Stimulated activated CD4-positive, alpha-beta T cell treated with anti-CD3 and anti-CD28 coated beads, Interleukin-12 subunit alpha, Interleukin-12 subunit beta, amount 100 ng/mL, for 48 hours (primary cell): Measurements from ENCODE around the gene ANKS3.

Source experiments
- DNase-seq, 3 donors: peaks; one replicate each; pipeline ENCODE4 v3.0.0-alpha.2; 2020; ENCODE audit warnings: low read depth in 2 of 3, low spot score in 1 of 3

ANKS3 gene

DNA sequence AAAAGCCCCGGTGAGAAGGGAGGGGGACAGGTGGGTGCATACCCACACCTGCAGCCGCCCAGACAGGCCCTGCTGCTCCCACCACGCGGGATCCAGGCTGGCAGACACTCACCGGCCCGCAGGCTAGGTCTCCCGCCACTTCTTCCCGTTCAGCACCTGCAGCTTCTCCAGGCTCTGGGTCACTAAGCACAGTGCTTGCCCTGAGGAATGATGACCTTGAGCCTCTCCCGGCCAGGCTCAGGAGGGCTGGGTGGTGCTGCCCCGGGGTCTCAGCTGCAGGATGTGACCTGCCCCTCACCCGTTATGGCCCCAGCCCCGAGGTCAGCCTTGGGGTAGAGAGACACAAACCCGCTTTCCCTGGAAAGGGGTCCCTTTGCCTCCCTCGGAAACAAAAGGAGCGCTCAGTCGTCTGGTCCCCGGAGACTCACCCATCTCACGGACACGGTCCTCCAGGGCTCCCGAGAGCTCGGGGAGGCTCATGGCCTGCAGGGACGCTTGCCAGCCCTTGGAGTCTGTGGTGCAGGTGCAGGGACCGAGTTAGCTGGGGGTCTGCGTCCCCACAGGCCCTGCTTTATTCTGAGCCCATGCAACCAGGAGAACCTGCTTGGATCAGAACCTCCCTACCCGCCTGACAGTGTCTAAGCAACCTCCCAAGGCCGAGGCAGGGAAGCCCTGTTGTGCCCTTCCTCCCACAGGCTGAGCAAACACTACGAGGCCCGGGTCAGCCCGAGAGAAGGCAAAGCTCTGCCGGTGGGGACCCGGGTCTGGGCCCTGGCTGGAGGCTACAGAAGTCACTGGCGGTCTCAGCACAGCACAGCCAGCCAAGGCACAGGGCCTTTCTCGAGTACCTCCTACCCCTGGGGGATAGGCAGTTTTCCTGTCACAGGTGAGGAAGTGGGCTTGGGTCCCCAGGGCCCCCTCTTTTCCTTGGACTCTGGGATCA, 36.9 kb downstream of the ANKS3 start:
- DNase-seq, result no peak

DNA sequence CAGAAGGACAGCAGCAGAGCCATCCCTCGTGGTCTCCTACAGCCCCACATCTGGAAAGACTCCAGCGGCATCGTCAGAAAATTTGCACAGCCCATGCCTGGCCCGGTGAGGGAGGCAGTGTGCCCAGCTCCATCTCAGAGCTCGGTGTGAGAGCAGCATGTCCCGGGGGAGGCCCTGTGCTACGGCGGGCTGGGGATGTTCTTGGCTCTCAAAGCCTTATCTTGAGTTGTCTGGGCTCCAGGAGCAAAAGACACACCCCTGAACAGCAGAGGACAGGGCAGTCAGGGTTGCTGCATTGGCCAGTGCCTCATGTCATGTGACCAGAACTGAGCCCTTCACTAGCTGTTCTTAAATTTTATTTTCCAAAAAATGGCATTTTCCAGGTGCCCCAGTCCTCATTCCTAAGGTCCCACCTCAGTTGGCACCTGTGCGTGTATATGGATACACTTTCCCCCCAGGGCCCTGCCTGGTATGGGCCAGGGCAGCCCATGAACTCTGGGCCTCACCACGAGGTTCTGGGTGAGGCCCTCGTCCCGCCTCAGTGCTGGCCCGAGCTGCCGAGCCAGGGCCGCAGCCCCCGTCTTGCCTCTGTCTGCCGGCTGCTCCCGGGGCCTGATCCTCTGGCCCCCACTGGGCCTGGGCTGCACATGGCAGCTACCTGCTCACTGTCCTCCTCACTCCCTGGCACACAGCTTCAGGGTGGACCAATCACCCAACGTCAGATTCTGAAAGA, 37.7 kb downstream of the ANKS3 start:
- no peak for DNase-seq

DNA sequence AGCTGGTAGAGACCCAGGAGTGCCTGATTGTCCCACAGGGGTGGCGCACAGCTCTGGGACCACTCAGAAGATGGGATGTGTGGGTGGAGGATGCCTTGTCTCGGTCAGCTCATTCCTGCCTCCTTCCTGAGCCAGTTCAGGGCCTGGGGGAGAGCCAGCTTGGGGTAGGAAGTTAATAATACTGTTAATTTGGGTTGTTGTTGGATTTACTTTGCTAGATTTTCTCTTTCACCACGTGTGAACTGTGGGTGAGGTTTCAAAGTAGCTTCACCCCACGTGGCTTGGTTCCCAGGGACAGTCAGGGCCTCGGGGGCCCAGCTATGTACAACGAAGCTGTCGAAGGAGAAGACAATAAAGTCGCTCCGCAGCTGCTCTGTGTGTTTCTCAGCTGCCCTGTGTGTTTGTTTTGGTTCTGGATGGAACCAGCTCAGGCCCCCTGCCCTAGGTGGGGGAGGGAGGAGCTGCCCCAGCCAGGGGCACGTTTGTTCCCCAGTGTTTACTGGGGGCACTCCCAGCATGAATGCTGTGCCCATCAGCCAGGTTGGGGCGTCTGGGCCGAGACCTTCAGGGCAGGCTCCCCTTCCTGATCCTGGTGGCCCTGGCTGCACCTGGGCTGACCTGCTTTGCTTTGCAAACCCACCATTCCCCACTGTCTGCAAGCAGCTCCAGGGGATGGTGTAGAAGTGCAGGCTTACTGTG, 38.4 kb downstream of the ANKS3 start:
- no peak for DNase-seq

DNA sequence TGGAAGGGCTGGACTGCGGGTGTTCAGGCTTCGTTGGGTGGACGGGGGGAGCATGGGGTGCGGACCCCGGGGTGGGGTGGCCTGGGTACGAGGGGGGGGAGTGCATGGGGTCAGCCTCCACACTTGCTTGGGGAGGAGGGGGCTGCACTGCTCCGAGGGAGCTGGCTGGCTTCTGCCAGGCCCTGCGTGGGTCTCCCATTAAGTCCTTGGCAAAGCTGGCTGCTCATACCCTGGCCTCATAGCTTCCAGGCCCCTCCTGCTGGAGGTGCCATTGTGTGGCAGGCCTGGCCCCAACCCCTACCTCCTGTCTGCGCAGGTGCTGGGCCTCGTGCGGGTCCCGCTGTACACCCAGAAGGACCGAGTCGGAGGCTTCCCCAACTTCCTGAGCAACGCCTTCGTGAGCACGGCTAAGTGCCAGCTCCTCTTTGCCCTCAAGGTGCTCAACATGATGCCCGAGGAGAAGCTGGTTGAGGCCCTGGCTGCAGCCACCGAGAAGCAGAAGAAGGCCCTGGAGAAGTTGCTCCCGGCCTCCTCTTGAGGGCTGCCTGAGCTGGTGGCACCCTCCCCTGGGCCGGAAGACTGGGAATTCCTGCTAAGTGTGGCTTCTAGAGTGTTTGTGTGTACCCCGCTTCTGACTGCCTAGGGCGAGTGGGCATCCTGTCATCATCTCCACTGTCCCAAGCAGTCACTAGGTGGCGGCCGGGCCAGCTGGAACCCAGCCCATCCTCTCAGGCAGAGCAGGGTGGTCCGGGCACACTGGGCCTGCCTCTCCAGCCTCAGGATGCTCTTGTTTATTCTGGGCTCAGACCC, 39.2 kb downstream of the ANKS3 start:
- no peak for DNase-seq

DNA sequence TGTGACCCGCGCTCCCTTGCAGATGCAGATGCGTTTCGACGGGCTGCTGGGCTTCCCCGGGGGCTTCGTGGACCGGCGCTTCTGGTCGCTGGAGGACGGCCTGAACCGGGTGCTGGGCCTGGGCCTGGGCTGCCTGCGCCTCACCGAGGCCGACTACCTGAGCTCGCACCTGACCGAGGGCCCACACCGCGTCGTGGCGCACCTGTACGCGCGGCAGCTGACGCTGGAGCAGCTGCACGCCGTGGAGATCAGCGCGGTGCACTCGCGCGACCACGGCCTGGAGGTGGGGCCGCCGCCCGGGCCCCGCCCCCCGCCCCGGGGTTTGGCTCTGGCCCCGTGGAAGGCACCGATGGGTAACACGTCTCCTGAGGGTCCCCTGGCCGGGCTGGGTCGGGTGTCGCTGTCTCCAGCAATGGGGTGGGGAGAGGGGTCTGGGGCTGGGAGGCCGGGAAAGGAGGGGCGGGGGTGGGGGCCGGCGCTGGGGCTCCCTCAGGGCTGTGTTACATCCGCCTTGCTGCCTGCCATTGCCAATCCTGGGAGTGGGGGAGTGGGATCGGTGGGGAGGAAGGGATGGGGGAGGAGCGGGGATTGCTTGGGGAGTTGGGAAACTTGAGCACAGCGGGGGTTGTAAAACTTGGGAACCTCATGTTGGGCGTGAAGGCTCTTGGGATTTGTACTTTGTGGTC, 40.0 kb downstream of the ANKS3 start:
- DNase-seq, result peak in 1 of 3 donors; percentile 29

DNA sequence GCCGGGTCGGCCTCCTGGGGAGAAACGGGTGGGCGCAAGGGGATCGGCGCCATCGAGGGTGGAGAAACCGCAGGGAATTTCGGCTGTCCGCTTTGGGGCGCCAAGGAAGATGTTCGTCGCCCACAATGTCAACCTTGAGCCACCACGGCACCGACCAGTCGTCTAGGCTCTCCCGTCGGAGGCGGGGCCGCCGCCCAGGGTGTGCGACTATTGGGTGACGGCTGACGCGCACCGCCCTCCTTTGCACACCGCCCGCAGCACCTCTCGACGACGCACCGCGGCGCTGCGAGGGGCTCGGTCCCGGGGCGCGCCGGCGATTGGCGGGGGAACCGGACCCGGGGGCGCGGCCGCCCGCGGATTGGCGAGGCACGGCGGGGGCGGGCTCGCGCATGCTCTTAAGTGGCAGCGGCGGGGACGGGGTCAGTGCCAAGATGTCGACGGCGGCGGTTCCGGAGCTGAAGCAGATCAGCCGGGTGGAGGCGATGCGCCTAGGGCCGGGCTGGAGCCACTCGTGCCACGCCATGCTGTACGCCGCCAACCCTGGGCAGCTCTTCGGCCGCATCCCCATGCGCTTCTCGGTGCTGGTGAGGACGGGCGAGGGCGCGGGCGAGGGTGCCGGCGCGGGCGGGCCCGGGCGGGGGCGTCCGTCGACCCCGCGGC, 40.6 kb downstream of the ANKS3 start, which contains the start of gene NUDT16L1:
NUDT16L1 (plus strand) TSS at position 267 of the 660 bp plus-strand sequence; CDS start at position 432, 165 bp downstream.
- DNase-seq, result peak; percentile 90 to 96 (median 92)

DNA sequence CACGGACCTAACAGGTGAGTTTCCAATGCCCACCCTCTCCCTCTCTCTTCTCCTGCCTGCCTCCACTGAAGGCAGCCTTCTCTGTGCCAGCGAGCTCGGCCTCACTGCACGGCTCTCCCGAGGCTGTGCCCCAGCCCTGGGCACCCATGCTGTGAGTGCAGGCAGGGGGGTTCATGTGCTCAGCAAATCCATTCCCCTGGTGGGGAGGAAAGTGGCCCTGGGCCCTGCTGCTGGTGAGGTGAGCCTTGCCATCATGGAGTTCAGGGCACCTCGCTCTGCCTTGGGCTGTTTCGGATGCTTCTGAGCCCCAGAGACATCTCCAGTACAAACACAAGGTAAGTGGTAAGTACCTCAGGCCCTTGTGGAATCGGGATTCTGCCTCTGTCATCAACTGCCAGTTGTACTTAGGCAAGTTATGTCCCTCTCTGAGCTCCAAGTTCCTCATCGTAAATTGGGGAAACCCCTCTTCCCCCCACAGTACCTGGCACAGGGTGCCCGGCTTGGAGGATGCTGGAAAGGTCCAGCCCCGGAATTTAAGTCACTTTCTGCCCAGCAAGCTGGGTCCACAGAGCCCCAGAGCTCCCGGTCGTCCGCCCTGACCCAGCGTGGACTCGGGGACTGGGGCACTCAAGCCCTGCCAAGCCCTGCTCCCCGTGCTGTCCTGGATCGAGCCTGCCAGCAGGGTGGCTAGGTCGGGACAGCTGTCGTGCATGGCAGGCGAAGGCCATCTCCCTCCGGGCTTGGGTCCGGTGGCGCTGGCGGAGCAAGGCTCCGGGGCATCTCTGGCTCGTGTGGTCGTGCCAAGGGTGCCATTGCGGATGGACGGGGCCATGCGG, 41.4 kb downstream of the ANKS3 start:
- no peak for DNase-seq

DNA sequence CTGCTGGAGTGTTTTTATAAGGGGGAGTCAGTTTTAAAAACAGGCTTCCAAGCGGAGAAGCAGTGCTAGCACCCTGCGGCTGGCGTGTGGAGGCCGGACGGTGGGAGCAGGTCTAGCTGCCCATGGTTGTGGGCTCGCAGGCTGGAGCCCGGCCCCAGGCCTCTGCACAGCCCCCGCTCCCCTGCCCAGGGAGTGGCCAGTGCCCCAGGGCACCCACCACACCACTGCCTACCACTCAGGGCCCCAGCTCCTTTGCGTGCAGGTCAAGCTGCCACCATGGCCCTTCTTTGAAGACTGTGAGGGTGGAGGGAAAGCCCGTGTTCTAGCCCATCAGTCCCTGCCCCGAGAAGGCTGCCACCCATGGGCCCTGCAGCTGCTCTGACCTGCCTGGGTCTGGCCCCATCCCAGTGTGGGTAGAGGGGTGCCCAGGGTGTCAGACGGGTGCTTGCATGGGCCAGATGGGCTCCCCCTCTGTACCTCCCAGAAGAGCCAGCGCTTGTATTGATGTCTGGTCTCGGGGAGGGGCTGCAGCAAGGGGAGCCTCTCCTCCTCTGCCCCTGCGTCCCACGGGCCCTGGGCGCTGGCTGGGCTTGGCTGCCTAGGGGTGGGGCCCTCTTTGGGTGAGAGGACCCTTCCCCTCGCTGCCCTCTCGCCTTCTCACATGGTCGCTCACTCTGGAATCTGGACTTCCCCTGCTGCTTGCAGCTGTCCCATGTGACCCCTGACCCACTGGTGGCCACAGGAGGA, 42.2 kb downstream of the ANKS3 start:
- no peak for DNase-seq

DNA sequence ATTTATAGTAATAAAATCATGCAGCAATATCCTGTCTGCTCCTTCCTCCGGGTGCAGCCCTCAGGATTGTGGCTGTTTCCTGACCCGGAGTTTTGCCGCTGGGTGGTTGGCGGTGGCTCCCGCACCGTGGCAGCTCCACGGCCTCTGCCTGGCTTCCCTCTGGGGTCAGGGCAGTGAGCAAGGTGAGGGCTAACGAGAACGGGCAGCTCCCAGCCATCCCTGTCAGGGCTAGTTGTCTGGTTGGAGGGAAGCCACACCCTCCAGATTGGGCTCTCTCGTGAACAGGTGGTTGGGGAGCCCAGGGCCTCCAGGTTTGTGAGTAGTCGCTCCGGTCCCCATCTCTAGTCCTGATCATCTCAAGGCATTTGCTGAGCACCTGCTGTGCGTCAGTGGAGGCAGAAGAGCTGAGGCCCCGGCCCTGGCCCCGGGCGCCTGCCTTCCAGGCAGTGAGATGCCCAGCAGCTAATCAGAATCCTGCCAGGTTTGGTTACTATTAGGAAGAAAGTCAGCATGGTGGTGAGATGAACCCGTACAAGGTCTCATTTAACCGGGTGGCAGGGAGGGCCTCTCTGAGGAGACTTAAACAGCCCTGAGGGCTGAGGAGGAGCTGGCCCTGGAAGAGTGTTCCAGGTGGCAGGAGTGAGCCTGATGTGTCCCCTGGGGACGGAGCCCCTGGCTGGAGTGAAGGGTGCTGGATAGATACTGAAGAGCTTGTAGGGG, 43.0 kb downstream of the ANKS3 start:
- DNase-seq, result no peak

DNA sequence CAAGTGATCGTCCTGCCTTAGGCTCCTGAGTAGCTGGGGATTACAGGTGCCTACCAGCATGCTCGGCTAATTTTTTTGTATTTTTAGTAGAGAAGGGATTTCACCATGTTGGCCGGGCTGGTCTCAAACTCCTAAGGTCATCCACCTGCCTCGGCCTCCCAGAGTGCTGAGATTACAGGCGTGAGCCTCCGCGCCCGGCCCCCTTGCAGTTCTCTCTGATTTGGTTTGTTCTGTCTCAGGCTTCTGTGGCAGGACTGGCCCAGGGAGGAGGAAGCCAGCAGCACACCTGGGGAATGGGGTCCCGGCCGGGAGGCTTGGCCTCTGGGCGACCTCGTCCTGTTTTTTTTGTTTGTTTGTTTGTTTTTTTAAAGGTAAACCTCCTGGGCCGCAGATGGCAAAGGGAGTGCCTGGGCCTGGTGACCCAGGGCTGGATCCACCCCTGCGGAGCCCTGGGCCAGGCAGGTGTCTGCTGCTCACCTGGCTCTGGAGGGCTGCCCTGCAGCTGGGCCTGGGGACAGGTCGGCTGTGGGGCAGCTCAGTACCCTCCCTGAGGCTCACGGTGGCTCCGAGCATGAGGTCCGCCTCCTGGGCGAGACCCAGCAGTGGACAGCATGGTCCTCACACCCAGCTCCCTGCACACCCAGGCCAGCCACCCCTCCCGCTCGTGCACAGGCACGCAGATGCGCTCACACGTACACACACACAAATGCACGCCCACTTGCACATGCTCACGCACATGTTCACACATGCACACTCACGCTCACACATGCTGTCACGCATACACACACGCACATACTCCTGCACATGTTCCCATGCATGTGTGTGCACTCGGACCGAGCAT, 44.0 kb downstream of the ANKS3 start:
- DNase-seq, result no peak

DNA sequence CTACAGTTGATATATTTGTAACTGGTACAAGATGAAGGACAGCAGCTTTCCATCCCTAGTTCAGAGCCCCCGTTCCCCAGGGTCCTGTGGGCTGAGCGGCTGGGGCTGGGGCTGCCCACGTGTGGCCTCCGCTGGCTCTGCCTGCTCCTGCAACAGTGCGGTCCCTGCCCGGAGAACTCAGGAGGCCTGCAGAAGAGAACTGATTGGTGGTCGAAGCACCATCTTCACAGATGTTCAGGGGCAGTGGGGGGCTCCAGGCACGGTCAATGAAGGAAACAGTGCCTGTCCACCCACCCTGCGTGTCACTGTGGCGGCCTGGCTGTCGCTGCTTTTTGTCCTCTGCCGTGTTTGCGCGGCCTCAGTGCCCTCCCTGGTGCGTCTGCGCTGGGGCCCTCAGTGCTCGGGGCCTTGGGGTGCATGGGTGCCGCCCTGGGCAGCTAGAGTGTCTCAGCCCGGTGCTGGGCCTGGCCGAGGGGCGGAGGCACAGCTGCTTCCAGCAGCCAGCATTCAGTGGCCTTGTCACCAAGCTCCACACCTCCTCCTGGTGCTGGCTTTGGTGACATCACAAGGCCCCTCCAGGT, 44.9 kb downstream of the ANKS3 start:
- no peak for DNase-seq

DNA sequence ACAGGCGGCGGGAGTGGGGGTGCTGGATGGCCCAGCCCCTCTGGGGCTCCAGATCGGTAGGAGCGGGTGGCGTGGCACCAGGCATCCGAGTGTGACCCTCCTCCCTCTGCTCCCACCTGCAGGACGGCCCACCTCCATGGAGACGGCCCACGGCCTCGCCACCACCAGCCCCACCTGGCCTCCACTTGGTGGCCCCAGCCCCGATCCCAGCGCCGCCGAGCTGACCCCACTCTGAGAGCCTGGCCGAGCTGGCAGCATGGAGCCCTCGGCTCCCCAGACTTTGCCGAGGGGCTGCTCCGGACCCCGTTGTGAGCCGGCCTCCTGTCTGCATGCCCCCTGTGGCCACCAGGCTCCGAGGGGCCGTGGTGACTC, 45.4 kb downstream of the ANKS3 start:
- no peak for DNase-seq

DNA sequence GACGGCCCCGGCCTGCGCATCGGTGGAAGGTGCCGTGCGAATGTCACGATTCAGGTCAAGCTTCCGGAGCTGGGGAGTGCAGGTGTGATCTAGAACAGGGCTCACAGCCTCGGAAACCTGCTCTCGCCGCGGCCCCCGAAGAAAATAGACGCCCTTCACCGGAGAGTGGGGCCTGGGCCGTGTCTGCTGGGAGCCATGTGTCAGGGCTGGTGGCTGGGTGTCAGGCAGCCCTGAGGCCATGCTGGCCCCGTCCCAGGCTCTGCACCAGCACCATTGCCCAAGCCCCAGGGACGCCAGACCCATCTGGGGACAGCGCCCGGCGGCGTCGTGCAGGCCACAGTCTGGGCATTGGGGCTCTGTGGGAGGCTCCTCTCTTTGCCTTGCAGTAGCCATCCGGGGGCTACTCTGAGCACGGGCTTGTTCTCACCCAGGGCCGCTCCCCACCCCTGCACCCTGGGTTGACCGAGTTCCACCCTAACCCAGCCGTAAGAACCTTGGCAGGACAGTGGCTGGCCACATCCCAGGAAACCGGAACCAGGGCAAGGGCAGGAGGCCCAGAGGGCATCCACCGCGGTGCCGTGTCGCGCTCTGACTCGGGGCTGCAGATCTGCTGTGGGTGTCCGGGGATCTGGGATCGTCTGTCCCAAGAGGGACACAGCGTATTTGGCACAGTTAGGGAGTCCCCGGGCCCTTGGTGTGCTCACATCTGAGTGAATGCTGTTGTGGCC, 46.0 kb downstream of the ANKS3 start:
- DNase-seq, result no peak

DNA sequence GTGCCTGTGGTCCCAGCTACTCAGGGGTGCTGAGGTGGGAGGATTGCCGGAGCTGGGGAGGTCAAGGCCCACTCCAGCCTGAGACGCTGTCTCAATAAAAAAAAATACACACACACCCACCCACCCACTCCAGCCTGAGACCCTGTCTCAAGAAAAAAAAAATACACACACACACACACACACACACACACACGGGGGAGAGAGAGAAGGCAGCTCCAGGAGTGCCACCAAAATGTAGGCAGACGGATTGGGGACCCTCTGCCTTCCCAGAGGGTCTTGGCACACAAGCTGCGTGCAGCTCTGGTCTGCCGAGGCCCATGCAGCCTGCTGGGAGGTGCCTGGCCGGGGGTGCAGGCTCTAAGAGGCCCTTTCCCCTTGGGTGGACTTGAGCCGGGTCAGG, 46.7 kb downstream of the ANKS3 start:
- DNase-seq, result no peak

DNA sequence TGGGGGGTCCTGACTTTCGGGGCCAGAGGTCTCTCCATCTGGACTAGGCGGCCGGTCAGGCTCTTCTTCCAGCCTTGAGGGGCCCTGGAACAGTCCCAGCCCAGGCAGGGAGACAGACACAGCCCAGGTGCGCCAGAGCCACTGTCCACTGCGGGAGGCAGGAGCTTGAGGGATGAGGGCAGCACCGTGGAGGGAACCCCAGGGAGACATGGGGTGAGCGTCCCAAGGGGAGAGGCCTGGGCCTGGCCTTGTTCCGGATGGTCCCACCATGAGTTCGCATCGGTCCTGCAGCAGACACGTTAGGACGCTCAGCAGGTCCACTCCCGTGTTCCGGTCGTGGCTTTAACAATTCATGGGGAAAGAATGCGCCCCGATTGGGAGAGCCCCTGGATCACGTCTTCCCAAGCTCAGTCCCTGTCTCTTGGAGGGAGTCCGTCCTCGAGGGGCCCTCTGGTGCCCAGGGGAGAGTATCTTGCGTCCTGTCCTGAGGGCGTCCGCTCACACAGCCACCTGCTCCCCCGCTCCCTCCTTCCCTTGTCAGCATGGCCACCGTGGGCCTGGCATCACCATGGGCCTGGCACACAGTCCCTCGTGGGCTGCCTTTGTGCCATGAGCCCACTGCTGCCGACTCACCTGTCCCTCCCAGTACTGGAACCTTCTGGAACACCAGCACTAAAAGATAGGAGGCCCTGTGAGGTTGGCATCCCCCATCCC, 47.4 kb downstream of the ANKS3 start:
- no peak for DNase-seq
